Activated CD4-positive, alpha-beta T cell treated with anti-CD3 and anti-CD28 coated beads, Interleukin-2, Interleukin-4, amounts not matched to agents 100 ng/mL and 50 ng/mL, durations not matched to agents 16 hours and 8 hours (primary cell): ENCODE data around the gene PLK3.
A peak's percentile ranks its signal among the peaks of the same experiment; 100 is the strongest.
"Not testable (repeated sequence)": the region's sequence is repeated elsewhere in the genome, so short reads cannot be mapped to it uniquely, and the experiment has no call there.

Experiments used
- DNase-seq: peaks from one replicate; pipeline ENCODE4 v3.0.0-alpha.2; 2020; ENCODE audit warnings: low spot score

PLK3 gene

DNA sequence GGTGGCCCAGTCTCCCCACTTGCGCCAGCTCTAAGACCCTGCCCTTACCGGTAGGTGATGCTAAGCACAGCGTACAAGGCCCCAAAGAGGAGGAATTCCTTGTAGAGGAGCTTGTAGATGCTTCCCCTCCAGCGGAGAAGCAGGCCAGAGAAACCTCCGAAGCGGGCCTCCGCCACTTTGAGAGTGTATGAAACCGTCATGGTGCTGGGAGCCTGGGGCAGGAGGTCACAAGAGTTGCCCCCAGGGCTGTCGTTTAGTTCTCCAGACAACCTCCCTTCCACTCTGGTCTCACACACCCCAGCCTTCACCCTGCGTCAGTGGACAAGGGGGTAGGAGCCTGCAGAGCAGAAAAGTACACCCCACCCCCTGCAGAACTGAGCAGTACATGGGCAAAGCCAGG lies 12.7 kb upstream of the PLK3 start:
- no peak for DNase-seq

DNA sequence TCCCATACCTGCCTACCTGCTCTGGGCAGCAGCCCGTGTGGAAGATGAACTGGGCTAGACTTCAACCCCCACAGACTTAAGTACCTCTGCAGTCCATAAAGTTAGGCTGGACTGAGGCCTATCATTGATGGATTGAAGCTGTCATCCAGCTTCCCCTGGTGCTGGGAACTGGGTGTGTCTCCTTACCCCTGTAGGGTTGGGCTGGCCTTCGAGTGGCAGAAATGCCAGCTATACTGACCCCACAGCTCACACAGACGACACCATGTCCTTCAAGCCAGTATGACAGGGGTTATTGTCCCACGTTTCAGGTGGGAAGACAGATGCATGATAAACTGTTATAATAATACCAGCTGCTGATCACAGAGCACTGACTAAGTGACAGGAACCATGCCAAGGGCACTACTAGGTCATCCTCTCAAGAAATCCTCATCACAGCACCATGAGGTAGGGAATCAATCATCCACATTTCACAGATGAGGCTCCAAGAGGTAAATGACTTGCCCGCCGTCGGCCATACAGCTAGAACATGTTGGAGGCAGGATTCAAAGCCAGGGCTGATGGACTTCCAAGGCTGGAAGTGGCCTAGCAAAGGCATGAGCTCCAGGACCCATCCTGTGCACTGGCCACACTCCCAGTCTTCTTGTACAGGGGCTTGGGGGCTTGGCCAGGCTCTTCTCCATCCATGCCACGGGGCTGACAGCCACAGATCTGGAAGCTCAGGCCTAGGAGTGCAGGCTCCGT lies 11.9 kb upstream of the PLK3 start, which contains the start of gene BEST4:
Gene BEST4 (minus strand): TSS at position 51 of the 741 bp plus-strand sequence. CDS start 465 bp downstream, outside the sequence.
- no peak for DNase-seq

DNA sequence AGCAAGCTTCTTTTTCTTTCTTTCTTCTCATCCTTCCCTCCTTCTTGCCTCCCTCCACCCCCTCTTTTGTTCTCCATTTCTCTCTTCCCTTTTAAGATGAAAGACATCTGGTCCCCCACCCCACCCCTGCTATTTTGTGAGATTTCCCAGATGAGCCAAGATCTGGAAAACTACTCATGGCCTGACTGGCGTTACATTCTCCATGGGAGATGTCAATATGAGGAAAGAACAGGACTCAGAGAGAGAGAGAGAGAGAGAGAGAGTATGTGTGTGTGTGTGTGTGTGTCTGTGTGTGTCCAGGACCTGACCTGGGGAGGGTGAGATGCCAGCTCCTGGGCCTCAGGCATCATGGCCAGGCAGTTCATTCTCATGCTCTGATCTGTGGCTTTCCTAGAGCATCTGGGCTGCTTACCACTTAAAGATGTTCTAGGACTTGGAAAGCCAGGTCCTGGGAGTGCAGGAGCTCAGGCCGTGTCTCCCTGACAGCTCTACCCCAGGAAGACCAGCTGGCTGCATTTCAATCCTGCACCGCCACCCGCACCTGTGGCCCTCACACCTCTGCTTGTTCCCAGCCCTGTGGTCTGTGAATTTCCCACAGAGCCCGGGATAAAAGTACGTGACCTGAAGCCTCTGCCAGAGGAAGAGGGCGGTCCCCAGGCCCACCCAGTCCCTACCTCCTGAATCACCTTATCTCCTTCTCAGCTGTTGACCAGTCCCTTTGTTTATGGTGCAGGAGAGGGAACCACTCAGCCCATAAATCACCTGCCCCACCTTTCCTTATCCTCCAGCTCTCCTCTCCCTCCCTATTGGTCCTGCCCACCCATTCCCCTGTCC lies 9.0 kb upstream of the PLK3 start:
- DNase-seq = no peak

DNA sequence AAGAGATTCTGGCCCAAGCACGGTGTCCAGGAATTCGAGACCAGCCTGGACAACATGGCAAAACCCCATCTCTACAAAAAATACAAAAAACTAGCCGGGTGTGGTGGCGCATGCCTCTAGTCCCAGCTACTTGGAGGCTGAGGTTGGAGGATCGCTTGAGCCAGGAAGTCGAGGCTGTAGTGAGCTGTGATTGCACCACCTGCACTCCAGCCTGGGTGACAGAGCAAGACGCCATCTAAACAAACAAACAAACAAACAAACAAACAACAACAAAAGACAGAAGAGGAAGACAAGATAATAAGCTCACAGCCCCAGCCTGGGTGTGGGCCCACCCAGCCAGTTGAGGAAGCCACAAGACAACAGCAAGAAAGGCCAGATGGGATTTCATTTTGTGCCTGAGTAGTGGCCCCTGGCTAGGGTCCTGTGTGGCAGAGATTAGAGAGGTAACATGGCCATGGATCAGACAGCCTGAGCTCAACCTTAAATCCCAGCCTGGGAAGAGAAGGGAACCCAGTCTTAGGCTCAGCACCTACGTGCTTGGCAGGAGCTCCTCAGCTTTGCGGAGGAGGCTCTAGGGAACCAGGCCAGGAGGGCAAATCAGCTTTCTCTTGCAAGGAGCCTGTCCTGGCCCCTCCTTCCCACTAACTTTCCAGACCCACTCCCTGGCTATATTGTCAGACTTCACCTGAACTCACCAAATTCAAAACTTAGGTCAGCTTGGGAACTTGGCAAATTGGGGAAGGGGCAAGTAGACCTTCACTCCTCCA lies 7.3 kb upstream of the PLK3 start:
- DNase-seq = no peak

DNA sequence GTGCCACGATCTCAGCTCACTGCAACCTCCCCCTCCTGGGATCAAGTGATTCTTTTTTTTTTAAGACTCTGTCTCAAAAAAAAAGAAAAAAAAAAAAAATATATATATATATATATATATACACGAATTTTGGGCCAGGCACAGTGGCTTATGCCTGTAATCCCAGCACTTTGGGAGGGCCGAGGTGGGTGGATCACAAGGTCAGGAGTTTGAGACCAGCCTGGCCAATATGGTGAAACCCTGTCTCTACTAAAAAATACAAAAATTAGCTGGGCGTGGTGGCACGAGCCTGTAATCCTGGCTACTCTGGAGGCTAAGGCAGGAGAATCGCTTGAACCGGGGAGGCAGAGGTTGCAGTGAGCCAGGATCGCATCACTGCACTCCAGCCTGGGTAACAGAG lies 2.3 kb upstream of the PLK3 start:
- not testable (repeated sequence) for DNase-seq

DNA sequence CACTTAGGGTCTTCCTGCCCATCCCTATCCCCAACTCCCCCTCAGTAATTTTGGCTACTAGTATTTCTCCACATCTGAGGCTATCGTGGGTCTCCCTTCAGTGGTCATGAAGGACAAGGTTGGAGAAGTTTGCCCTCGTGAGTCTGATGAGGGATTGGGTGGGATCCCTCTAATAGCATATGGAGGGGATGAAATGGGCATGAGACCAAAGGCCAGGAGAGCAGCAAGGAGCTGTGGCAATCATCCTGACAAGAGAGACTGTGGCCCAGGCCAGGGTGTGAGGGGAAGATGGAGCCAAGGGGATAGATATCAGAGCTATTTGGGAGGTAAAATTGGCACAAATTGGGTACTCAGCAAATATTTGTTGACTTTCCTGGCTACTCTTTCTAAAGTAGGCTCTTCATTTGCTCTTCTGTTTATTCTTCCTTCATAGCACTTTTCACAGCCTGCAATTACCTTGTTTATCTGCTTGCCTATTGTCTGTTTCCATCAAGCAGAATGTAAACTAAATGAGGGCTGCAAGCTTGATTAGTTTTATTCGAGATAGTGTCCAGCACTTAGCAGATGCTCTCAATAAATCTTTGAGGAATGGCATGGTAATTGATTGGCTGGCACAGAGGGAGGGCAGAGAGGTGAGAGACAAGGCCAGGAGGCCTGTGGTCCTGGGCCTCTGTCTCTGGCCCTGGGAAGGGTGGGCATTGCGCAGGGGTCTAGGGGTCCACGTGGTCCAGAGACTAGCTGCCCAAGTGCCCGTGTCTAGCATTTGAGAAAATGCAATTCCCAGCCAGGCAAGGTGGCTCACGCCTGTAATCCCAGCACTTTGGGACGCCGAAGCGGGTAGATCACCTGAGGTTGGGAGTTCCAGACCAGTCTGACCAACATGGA lies 1.5 kb upstream of the PLK3 start:
- DNase-seq = no peak

DNA sequence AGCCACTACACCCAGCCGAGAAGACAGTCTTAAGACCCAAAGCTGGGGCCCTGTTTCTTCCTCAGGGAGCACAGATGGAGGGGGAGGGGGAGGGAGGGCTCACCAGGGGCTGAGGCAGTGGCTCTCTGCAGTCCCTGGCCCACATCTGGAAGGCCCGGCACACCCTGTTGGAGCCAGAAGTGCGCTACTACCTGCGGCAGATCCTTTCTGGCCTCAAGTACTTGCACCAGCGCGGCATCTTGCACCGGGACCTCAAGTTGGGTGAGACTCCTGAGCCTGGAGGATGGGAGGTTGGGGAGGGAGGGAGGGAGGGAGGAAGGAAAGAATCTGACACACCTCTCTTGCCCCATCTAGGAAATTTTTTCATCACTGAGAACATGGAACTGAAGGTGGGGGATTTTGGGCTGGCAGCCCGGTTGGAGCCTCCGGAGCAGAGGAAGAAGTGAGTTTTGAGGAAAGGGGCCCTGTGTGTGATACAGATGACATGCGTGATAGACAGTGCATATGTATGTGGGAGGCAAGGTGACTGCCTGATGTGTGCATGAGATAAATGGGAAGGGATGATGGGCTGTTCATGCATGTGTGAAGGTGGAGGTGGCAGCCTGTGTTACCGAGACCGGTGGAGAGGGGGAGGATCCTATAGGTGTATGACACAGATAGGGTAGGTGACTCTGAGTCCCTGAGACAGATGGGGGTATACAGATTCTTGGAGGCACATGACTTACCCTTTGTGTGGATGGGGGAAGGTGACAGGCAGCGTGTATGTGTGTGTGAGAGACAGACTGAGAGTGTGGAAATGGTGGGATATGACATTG lies 1.5 kb downstream of the PLK3 start:
- DNase-seq = no peak

DNA sequence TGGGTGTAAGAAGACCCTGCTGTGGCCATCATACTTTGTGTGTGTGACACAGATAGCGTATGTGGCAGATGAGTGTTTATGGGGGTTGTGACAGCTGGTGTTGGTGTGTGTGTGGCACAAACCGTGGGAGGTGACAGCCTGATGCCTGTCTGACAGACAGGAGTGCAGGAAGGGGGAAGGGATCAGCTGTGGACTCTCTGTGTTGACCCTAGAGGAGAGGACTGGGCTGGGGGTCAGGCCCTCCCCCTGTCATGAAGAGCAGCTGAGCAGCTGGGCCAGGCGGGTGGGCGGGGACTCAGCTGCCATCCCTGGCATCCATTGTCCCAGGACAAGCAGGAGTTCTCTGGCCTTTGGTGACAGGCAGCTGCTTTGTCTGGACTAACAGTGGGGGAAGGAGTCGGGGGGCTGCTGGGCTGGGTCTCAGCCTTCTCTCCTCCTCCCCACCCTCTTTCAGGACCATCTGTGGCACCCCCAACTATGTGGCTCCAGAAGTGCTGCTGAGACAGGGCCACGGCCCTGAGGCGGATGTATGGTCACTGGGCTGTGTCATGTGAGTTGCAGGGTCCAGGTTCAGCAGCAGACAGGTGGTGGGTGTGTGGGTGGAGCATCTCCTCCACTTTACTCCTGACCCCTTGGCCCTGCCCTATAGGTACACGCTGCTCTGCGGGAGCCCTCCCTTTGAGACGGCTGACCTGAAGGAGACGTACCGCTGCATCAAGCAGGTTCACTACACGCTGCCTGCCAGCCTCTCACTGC lies 2.3 kb downstream of the PLK3 start:
- no peak for DNase-seq

DNA sequence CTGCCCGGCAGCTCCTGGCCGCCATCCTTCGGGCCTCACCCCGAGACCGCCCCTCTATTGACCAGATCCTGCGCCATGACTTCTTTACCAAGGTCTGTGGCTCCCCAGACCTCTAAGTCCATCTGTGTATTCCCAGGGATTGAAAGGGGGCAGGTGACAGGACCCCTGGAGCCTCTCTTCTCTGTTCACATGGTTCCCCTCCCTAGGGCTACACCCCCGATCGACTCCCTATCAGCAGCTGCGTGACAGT lies 2.8 kb downstream of the PLK3 start:
- no peak for DNase-seq

DNA sequence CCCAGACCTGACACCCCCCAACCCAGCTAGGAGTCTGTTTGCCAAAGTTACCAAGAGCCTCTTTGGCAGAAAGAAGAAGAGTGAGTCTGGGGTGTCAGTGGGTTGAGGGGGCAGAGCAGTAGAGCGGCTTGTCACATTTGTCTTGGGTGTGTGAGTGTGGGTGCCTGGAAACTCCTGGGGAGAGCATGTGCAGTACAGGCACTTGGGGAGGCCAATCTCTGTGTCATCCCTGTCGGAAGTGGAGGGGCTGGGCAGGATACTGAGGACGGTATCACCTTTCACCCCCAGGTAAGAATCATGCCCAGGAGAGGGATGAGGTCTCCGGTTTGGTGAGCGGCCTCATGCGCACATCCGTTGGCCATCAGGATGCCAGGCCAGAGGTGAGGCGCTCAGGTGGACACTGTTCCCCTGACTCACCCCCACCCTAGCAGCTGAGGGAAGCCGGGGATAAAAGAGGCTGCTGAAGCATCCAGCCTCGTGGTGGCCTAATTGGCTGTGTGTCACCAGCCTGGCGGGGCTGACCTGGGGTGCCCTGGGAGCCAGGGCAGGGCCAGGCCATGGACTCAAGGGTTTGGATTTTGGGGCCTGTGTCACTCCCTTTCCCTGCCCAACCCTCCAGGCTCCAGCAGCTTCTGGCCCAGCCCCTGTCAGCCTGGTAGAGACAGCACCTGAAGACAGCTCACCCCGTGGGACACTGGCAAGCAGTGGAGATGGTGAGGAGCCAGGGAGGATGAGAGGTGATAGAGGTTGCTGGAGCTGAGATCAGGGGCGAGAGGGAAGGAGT lies 3.3 kb downstream of the PLK3 start:
- DNase-seq = no peak

DNA sequence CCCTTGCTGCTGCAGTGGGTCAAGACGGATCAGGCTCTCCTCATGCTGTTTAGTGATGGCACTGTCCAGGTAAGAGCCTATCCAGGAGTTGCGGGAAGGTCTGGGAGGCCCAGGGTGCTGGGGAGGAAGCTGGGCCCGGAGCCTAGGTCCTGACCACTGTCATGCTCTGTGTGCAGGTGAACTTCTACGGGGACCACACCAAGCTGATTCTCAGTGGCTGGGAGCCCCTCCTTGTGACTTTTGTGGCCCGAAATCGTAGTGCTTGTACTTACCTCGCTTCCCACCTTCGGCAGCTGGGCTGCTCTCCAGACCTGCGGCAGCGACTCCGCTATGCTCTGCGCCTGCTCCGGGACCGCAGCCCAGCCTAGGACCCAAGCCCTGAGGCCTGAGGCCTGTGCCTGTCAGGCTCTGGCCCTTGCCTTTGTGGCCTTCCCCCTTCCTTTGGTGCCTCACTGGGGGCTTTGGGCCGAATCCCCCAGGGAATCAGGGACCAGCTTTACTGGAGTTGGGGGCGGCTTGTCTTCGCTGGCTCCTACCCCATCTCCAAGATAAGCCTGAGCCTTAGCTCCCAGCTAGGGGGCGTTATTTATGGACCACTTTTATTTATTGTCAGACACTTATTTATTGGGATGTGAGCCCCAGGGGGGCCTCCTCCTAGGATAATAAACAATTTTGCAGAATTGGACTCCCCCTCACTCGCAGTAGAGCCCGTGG lies 5.3 kb downstream of the PLK3 start:
- no peak for DNase-seq

DNA sequence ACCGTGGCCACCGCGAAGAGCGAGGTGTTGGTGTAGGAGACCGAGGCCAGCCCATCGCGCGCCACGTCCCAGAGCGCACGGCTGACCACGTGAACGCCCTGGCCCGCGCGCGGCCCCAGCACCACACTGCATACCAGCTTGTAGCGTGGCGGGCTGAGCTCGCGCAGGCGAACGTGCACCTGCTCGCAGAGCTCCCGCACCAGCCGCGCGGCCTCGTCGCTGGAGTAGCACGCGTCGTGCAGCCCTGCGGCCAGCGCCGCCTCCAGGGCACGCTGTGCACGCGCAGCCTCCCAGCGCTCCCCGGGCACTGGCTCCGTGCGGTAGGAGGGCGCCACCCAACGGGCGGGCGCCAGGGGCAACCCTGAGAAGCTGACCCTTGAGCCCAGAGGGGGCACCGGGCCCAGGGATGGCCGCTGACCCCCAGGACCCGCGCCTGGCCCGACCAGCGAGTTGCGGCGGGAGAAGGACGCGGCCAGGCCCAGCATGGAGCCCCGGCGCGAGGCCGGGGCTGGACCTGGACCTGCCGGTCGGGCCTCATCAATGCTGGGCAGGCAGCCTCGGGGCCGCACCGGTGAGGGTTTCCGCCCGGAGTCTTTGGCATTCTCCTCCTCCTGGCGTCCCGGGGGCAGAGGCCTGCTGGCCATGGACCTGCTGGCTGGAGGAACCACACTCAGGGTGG lies 6.0 kb downstream of the PLK3 start:
- no peak for DNase-seq

DNA sequence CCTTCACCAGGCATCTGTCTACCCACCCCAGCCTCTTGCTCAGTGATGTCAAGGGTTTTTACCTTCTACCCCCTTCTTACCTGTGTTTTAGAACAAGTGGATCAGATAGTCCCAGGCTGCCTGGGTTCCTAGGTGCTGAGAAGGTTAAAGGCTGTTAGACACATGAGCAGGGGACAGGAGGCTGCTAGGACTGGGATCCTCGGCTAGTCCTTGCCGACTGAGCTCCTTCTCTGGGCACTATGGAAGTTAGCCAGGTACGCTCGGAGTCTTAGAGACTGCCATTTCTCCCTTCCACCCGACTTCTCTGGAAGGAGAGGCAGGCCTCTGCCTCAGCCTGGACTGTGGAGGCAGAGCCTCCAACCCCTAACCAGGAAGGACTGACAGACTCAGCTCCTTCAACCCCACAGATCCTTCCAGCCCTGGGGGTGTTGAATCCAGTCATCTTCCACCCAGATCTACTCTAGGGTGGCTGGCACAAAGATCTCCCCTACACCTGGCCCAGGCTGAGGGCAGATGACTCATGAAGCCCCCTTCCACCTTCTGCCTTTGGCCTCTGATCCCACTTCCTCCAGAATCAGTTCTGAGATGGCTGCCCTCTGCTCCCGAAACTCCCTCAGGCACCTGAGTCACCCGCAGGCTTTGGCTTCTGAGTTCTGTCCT lies 6.7 kb downstream of the PLK3 start, which contains the start of gene DYNLT4:
Gene DYNLT4 (minus strand): TSS at position 648 of the 660 bp plus-strand sequence. CDS start 683 bp downstream, outside the sequence.
- no peak for DNase-seq

DNA sequence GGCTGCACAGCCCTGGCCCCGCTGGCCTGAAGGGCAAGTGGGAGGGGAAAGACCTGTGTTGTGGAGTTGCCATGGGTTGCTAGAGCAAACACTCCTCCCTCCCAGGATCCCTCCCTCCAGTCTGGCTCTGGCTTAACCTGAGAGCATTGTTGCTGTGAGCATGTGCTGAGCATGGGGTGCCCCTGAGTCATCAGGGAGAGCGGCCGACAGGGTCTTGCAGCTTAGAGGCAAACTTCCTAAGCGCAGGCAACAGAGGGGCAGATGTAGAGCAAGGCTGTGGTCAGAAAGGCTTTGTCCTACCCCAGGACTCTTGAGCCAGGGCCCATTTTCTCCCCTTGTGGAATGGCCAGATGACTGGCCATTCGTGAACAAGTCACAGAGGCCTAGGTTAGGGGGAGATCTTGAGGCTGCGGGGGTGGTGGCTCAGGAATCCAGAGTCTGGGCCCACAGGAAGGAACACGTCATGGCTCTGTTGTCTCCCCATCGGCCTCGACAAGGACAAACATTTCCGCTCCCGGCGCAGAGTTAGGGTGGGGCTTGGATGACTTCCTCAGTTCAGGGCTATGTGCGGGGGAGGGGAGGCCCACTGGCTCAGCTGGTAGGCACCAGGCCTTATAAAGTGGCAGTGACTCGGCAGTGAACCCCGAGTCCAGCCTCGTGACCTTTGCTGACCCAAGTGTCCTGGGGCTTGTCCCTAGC lies 7.3 kb downstream of the PLK3 start:
- DNase-seq = peak; percentile 93

DNA sequence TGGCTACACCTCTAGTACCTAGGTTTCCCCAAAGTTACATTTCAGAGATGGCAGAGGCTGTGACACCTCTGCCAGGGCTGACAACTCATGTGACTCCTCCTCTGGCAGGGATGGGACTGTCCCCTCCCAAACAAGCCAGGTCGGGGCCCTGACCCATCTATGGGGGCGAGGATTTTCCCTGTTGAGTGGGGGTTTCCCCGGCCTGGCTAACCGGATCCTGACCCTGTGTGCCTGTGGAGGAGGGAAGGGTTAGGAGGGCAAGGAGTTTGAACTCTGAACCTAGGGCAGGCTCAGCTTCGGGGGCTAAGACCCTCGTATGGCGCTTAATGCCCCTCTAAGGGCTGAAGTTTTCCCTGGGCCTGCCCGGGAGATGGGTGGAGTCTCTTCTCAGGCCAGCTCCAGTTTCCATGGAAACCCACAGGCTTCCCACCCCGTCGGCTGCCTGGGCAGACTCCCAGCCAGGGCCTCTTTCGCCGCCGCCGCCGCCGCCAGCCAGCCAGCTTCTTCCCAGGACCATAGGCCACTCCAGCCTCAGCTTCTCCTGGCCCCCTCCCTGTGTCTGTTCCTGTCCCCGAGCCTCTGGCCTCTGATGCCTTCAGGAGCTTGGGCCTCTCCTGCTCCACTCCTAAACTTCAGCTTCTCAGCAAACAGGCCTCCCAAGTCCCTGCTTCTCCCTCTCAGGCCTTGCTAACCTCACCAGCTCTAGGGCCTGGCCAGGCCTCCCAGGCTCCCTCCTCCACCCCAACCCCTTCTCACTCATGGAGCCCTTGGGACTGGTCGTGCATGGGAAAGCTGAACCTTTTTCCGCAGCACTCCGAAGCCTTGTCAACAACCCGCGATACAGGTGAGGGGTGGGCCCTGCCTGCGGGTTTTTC lies 8.1 kb downstream of the PLK3 start, which contains the start of gene BTBD19:
Gene BTBD19 (plus strand): TSS at position 461 of the 875 bp plus-strand sequence. CDS start 298 bp downstream, at position 759.
- DNase-seq = peak; percentile 76
